Left renal pelvis (tissue), 4 donors: ENCODE results near the gene MAGI3. TPM values are rescaled to one million over a fixed set of nuclear protein-coding genes. Genes with fewer than 3 reads are reported as not detected.
"Not testable (repeated sequence)": the region's sequence is repeated elsewhere in the genome, so short reads cannot be mapped to it uniquely, and the experiment has no call there.

Experiments
- DNase-seq, 4 donors: peaks; one replicate each; pipeline ENCODE4 v3.0.0-alpha.2; 2013; ENCODE audit warnings: low read depth in 4 of 4, low spot score in 3 of 4
- polyA plus RNA-seq, 4 donors: library from polyadenylated mRNA; unstranded; fragments of 120-200 nt; gene quantifications; one replicate each; pipeline ENCODE4 v1.2.1, GENCODE V29; 2013; ENCODE audit not compliant: insufficient read length in 4 of 4

MAGI3 gene
- polyA plus RNA-seq, 4 donors: 15.3 to 26.9 (median 24.2) TPM

DNA sequence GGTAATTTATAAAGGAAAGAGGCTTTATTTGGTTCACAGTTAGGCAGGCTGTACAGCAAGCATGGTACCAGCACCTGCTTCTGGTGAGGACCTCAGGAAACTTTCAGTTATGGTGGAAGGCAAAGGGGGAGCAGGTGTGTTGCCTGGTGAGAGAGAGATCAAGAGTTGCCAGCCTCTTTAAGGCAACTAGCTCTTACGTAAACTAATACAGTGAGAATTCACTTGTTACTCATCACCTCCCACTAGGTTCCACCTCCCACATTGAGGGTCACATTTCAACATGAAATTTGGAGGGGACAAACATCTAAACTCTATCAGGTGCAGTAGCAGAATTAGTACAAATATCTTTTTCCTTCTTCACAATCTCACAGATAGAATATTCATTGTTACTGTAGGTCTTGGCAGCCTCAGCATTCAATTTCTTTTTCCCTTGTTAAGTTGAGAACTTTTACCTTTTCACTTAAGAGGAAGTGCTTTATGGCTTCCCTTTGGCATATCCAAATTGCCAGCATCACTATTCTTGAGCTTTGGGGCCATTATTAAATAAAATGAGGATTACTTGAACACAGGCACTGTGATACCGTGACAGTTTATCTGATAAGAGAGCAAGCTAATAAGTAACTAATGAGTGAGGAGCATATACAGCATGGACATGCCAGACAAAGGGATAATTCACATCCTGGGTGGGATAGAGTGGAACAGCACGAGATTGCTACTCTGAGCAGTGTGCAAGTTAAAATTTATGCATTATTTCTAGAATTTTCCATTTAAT lies 48.4 kb downstream of the MAGI3 start:
- no peak for DNase-seq

DNA sequence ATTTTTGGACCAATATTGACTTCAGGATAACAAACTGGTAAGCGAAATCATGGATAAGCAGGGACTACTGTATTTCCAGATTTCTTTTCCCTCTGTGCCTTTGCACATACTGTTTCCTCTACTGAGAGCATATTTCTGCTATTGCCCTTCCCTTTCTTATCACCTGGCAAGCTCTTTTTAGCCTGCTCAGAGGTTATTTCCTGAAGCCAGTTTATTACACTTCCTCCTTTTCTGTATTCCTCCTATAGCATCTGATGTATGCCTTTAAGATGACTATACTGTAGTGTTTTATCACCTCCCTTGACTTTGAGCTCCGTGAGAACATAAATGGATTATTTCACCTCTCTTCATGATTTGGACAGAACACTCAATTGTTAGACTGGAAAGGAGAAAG lies 49.0 kb downstream of the MAGI3 start:
- no peak for DNase-seq

DNA sequence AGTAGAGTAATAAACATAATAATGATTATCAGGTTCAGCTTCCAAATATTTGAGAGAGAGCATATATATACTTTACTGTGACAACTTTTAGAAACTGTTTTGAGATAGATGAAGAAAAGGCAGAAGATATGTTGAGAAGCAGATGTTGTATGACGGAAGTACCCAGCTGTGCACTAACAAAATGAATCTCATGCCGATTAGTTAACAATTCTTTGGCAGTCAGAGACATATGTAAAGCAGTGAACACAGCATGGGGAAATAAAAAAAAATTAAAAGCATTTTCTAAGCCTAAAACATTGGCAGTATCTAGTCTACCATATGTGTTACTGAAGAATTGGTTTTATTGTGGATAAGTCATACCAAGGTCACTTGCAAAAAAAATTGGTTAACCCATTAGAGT lies 51.8 kb downstream of the MAGI3 start:
- no peak for DNase-seq

DNA sequence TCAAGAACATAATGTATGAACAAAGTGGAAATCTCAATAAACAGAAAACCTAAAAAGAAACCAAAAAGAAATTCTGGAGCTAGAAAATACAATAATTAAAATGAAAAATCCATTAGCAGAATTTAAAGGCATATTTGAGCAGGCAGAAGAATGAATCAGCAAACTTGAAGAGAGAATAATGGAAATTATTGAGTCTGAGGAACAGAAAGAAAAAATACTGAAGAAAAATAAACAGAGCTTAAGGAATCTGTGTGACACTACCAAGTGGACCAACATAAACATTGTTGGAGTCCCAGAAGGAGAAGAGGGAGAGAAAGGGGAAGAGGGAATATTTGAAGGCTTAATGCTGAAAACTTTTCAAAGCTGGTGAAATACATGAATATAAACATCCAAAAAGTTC lies 54.5 kb downstream of the MAGI3 start:
- no peak for DNase-seq

DNA sequence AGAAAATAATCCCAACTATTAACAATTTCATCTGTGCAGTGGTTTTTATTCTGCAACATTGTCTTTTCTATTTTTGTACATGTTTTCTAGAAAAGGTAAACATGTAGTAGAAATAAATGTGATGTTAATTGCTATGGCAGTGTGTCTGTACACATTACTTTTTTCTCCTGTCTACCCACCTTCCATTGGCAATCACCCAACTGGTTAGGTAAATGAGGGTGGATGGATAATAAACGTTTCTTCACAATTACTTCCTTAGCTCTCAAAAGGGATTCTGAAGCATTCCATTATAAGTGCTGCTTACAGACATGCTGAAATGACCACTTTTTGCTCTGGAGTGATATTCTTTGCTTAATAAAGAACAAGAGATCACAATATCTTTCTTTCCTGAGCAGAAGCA lies 61.4 kb downstream of the MAGI3 start:
- DNase-seq: no peak

DNA sequence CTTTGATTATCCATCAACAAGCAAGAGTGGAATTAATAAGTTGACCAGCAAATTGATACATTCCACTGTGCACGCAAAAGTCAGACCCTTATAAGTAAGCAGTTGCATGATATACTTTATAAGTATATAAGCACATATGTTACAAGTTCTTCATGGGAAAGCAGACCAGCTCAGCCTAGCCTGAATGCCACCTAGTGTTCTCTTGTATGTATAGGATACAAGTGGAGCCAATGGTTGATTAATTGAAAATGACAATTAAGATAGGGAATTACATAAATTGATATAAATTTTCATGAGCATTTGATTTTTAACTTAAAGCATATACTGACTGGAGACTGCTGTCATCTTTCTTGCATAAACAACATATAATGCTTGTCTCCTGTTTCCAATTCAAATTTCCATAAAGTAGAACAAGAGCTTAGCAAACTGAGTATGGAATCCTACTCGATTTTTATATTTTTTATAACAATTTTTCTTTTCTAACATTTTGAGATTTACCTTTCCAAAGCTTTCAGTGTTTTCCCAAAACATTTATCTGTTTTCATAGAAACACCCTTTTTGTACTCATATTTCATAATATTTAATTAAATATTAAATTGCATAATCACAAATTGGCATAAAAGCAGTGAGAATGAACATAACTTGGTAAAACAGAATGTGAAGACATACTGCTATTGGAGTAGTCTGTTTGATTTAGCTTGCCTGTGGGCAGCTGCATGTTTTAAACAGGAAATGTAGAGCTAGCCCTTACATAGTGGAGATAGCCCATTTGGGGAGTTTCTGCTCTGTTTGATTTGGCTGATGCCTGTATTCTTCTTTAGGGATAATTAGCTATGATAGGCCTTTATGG lies 62.8 kb downstream of the MAGI3 start:
- peak in 2 of 4 donors; percentile 2 to 7 for DNase-seq

DNA sequence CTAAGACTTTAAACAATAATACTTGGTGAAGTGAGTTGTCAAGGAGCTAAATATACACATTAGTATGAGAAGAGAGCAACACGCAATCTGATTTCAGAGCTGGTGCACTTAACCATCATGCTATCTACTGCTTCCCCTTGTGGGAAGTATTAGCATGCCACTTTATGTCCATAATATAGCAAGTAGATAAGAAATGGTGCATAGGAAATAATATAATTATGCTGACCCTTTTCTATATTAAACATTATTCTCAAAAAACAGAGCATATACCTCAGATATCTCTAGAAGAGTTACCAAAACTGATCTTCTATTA lies 63.4 kb downstream of the MAGI3 start:
- no peak for DNase-seq

DNA sequence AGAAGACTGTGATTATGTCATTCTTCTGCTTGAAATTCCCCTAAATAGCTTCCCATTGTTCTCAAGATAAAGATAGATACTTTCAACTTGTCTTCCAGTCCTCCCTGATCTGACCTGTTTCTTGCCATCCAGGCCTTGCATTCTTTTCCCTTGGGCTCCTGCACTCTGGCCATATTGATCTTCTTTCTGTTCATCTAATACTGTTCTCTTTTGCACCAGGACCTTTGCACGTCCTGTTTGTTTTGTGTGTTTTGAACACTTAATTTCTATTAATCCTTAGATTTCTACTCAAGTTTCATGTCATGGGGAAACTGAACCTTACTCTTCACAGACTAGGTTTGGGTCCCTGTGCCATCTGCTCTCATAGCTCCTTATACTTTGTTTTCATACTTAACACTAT lies 65.1 kb downstream of the MAGI3 start:
- DNase-seq: no peak

DNA sequence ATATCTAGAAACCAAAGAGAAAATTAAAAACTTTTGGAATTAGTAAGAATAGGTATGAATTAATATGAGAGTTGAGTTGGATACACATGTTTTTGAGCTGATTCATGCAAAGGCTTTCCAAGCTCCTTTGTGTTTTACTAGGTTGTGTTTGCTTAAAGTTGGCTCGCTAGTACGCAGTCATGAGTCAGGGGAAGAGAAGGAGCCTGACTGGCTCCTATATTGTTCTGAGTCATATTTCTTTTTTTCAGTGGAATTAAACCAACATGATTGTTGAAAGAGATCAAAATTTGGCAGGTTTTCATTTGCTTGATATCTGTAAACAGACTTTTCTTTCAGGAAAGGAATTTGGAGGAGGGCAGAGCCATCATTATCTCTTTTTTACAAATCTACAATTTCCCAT lies 66.7 kb downstream of the MAGI3 start:
- no peak for DNase-seq

DNA sequence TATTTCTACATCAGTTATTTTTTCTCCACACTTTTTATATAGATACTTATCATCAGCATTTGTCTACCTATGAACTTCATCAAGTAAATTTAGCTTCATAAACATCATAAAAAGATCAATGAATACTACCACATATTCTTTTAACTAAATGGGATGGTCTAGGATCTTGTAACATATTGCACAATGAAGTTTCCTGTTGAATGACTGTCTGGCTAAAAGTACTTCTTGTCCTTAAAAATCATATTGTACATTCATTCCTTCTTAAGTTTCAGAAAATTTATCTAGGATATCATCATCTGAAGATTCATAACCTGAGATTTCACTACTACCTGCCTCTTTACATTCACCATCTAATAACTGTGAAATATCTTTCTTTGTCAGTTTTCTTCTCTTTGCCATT lies 69.0 kb downstream of the MAGI3 start:
- no peak for DNase-seq

DNA sequence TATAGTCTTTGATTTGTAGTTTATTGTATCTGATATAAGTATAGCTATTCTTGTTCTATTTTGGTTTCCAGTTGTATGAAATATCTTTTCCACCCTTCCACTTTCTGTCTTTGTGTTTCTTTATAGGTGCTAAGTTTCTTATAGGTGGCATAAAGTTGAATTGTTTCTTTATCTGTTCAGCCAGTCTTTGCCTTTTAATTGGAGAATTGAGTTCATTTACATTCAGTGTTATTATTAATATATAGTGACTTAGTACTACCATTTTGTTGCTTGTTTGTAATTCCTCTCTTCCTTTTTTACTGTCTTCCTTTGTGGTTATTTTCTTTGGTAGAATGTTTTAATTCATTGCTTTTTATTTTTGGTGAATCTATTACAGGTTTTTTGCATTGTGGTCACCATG lies 77.7 kb downstream of the MAGI3 start:
- no peak for DNase-seq

DNA sequence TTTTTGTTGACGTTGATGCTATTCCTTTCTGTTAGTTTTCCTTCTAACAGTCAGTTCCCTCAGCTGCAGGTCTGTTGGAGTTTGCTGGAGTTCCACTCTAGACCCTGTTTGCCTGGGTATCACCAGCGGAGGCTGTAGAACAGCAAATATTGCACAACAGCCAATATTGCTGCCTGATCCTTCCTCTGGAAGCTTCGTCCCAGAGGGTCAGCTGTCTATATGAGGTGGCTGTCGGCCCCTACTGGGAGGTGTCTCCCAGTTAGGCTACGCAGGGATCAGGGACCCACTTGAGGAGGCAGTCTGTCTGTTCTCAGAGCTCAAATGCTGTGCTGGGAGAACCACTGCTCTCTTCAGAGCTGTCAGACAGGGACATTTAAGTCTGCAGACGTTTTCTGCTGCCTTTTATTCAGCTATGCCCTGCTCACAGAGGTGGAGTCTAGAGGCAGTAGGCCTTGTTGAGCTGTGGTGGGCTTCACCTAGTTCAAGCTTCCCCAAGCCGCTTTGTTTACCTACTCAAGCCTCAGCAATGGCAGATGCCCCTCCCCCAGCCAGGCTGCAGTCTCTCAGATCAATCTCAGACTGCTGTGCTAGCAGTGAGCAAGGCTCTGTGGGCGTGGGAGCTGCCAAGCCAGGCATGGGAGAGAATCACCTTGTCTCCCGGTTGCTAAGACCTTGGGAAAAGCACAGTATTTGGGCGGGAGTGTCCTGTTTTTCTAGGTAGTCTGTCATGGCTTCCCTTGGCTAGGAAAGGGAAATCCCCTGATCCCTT lies 88.3 kb downstream of the MAGI3 start:
- not testable (repeated sequence) for DNase-seq

DNA sequence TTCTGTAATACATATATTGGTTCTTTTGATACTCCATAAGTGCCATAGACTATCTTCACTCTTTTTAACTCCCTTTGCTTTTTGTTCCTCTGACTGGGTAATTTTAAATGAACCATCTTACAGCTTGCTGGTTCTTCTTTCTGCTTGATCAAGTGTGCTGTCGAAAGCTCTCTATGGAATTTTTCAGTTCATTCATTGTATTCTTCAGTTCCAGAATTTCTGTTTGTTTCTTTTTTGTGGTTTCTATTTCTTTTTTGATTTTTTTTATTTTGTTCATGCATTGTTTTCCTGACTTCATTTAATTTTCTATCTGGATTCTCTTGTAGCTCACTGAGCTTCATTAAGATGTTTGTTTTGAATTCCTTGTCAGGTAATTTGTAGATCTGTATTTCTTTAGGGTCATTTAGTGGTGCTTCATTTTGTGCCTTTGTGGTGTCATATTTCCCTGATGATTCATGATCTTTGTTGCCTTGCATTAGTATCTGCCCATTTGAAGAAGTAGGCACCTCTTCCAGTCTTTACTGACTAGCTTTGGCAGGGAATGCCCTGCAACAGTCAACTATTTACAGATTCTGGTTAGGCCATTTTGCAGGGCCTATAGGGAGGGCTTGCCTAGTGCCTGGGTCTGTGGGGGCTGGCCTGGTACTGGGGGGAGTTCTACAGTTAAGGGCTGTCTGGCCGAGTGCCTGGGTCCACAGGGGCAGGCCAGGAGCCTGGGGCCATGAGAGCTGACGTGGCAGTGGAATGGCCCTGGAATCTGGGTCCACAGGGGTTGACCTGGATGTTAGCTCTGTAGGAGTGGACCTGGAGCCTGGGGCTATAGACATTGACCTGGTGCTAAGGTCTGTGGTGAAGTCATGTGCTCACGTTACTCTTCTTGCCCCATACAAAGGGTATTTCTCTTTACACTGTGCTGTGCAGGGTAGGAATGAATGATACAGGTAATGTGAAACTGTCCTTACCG lies 89.7 kb downstream of the MAGI3 start:
- DNase-seq: no peak

DNA sequence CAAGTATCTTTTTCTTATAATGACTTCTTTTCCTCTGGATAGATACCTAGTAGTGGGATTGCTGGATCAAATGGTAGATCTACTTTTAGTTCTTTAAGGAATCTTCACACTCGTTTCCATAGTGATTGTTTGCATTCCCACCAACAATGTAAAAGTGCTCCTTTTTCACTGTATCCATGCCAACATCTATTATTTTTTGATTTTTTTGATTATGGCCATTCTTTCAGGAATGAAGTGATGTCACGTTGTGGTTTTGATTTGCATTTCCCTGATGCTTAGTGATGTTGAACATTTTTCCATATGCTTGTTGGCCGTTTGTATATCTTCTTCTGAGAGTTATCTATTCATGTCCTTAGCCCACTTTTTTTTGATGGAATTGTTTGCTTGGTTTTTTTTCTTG lies 94.8 kb downstream of the MAGI3 start:
- not testable (repeated sequence) for DNase-seq

DNA sequence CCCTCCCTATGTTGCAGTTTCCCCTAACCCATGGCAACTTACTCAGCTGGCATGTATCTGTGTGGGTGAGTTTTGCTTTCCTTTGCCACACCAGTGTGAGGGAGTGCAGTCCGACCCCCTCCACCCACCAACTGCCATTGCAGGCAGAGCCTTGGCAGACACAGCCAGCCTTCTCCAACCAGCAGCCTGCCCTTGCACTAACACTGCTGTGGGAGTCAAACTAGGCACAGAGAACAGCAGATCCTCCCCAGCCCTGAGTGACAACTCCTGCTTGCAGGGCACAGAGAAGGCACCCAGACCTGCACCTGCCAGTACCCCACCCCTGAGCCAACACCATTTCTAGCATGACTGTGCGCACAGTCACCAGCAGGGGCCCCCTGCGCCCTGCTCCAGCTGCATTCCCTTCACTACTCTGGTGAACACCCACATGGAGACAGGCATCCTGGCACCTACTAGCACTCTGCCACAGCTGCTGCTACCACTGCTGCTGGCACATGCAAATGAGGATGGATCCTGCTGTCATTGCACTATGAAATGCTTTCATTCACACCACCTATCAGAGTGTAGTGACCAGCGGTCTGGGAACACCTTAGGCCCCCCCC lies 98.4 kb downstream of the MAGI3 start:
- DNase-seq: no peak

DNA sequence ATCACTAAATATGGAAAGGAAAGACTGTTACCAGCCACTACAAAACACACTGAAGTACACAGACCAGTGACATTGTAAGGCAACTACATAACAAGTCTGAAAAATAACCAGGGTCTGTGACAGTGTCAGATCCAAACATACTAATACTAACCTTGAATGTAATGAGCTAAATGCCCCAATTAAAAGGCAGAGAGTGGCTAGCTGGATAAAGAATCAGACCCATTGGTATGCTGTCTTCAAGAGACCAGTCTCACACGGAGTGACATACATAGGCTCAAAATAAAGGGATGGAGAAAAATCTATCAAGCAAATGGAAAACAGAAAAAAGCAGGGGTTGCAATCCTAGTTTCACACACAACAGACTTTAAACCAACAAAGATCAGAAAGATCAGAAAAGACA lies 100.1 kb downstream of the MAGI3 start:
- no peak for DNase-seq

DNA sequence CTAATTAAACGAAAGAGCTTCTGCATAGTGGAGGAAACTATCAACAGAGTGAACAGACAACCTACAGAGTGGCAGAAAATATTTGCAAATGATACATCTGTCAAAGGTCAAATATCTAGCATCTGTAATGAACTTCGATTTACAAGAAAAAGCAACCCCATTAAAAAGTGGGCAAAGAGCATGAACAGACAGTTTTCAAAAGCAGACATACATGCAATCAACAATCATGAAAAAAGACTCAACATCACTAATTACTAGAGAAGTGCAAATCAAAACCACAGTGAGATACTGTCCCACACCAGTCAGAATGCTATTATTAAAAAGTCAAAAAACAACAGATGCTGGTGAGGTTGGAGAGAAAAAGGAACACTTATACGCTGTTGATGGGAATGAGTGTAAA lies 103.2 kb downstream of the MAGI3 start:
- no peak for DNase-seq

DNA sequence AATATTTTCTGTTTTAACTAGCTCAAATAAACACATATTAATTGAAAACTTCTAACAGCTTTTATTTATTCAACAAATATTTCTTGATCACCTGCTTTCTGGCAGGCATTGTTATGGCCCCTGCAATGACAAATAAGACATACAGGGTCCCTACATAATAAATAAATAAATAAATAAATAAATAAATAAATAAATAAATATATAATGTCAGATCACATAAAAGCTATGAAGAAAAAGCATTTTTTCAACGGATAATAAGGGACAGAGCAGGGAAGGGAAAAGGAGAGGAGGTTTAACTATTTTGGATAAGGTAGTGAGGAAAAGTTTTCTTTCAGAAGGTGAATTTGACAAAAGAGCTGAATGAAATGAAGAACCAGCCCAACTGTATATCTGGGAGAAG lies 115.0 kb downstream of the MAGI3 start:
- no peak for DNase-seq

DNA sequence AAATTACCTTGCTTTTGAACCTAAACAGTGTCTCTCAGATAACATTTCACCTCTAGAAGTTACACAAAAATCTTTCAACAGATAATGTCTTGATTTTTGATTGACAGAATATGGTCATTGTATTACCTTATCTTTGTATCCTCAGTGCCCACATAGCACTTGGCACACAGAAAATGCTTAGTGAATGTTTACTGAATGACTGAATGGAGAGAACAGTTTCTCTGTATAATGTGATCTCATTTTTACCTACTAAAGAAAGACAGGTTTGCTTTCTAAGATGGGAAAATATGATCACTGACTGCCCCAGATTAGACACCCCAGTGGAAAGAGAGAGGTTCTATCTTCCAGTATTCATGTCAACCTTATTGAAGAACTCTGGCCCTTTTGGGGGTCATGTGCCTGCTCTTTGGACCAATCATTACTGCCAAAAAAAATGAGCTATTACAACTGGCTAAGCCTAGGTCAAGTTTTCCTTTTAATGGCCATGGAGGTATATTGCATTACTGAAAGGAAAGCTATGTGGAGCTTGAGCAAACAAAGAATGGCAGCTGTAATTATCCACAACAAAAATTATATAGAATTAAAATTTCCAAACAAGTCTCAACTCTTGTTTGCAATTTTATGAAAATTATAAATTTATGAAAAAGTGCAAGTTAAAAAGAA lies 117.4 kb downstream of the MAGI3 start:
- DNase-seq: no peak
